ENCODE data around the gene BCL2L15.
"Not testable (repeated sequence)": the region's sequence is repeated elsewhere in the genome, so short reads cannot be mapped to it uniquely, and the experiment has no call there.

BCL2L15 gene

GRCh38 chr1:113872219-113872935 lies 15.0 kb downstream of the BCL2L15 start:
- FAIRE-seq: peak; percentile 78
- no peak for DNase-seq (ENCODE audit: insufficient read length, low spot score)

GRCh38 chr1:113871597-113872113 lies 15.7 kb downstream of the BCL2L15 start, which contains the start of gene PTPN22:
Gene PTPN22 (minus strand): TSS chr1:113871712.
- FAIRE-seq: peak; percentile 99

GRCh38 chr1:113870778-113871177 lies 16.6 kb downstream of the BCL2L15 start:
- FAIRE-seq: peak; percentile 23
- no peak for DNase-seq (ENCODE audit: insufficient read length, low spot score)

More at GRCh38 chr1:113871597-113872113, 15.7 kb downstream of the BCL2L15 start, which contains the start of gene PTPN22:
- peak; percentile 31 for DNase-seq (ENCODE audit: insufficient read length, low spot score)

GRCh38 chr1:113868387-113869083 lies 18.8 kb downstream of the BCL2L15 start:
- DNase-seq (ENCODE audit: insufficient read length, low spot score): no peak

GRCh38 chr1:113861641-113862040 lies 25.7 kb downstream of the BCL2L15 start:
- no peak for FAIRE-seq
- no peak for DNase-seq (ENCODE audit: insufficient read length, low spot score)

More at GRCh38 chr1:113868387-113869083, 18.8 kb downstream of the BCL2L15 start:
- no peak for FAIRE-seq

GRCh38 chr1:113860891-113861290 lies 26.5 kb downstream of the BCL2L15 start:
- DNase-seq (ENCODE audit: insufficient read length, low spot score) (no peak), FAIRE-seq (no peak)

GRCh38 chr1:113859478-113860175 lies 27.8 kb downstream of the BCL2L15 start:
- peak; percentile 89 for FAIRE-seq
- no peak for DNase-seq (ENCODE audit: insufficient read length, low spot score)

- no peak for DNase-seq (ENCODE audit: insufficient read length, low spot score)
Observed at GRCh38 chr1:113858982-113859381, 28.4 kb downstream of the BCL2L15 start.

GRCh38 chr1:113858418-113858817 lies 29.0 kb downstream of the BCL2L15 start:
- peak; percentile 31 for FAIRE-seq
- DNase-seq (ENCODE audit: insufficient read length, low spot score): no peak

More at GRCh38 chr1:113858982-113859381, 28.4 kb downstream of the BCL2L15 start:
- FAIRE-seq: no peak

GRCh38 chr1:113857776-113858175 lies 29.6 kb downstream of the BCL2L15 start:
- no peak for DNase-seq (ENCODE audit: insufficient read length, low spot score)
- no peak for FAIRE-seq

- DNase-seq (ENCODE audit: insufficient read length, low spot score): no peak
Observed at GRCh38 chr1:113856401-113856790, 31.0 kb downstream of the BCL2L15 start.

GRCh38 chr1:113855630-113856400 lies 31.6 kb downstream of the BCL2L15 start:
- no peak for DNase-seq (ENCODE audit: insufficient read length, low spot score)

More at GRCh38 chr1:113856401-113856790, 31.0 kb downstream of the BCL2L15 start:
- no peak for FAIRE-seq

GRCh38 chr1:113854234-113854633 lies 33.1 kb downstream of the BCL2L15 start:
- FAIRE-seq: no peak
- no peak for DNase-seq (ENCODE audit: insufficient read length, low spot score)

More at GRCh38 chr1:113855630-113856400, 31.6 kb downstream of the BCL2L15 start:
- no peak for FAIRE-seq

- DNase-seq (ENCODE audit: insufficient read length, low spot score): not testable (repeated sequence)
Observed at GRCh38 chr1:113852694-113853093, 34.7 kb downstream of the BCL2L15 start.

GRCh38 chr1:113850127-113850796 lies 37.1 kb downstream of the BCL2L15 start:
- FAIRE-seq (peak; percentile 14), DNase-seq (ENCODE audit: insufficient read length, low spot score) (no peak)

More at GRCh38 chr1:113852694-113853093, 34.7 kb downstream of the BCL2L15 start:
- FAIRE-seq: not testable (repeated sequence)

GRCh38 chr1:113849072-113849471 lies 38.3 kb downstream of the BCL2L15 start:
- DNase-seq (ENCODE audit: insufficient read length, low spot score): no peak
- no peak for FAIRE-seq

GRCh38 chr1:113846391-113847035 lies 40.9 kb downstream of the BCL2L15 start:
- DNase-seq (ENCODE audit: insufficient read length, low spot score) (no peak), FAIRE-seq (no peak)

- DNase-seq (ENCODE audit: insufficient read length, low spot score) (no peak), FAIRE-seq (no peak)
Observed at GRCh38 chr1:113836534-113836933, 50.8 kb downstream of the BCL2L15 start.

- FAIRE-seq: no peak
- DNase-seq (ENCODE audit: insufficient read length, low spot score): no peak
Observed at GRCh38 chr1:113835686-113836290, 51.6 kb downstream of the BCL2L15 start.
